ENCODE results near the gene PLCB1.

DNA sequence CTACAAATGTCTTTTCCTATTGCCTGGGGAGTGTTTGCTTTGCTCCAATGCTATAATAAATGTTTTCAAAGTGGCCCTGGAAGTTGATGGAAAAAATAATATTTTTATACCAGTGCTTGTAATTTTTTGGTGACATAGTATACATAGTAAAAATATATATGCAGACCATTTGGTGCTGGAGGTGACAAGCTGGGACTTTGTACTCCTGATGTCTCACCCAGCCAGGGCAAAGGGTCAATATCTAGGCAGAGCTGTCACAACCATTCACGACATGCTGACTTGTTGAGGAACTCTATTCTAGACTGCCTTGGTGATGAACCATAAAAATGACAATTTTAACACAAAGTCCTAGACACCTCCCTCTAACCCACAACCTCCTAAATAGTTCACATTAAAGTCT is 203.0 kb downstream of the PLCB1 start:
- TF ChIP-seq, protein P1, sequence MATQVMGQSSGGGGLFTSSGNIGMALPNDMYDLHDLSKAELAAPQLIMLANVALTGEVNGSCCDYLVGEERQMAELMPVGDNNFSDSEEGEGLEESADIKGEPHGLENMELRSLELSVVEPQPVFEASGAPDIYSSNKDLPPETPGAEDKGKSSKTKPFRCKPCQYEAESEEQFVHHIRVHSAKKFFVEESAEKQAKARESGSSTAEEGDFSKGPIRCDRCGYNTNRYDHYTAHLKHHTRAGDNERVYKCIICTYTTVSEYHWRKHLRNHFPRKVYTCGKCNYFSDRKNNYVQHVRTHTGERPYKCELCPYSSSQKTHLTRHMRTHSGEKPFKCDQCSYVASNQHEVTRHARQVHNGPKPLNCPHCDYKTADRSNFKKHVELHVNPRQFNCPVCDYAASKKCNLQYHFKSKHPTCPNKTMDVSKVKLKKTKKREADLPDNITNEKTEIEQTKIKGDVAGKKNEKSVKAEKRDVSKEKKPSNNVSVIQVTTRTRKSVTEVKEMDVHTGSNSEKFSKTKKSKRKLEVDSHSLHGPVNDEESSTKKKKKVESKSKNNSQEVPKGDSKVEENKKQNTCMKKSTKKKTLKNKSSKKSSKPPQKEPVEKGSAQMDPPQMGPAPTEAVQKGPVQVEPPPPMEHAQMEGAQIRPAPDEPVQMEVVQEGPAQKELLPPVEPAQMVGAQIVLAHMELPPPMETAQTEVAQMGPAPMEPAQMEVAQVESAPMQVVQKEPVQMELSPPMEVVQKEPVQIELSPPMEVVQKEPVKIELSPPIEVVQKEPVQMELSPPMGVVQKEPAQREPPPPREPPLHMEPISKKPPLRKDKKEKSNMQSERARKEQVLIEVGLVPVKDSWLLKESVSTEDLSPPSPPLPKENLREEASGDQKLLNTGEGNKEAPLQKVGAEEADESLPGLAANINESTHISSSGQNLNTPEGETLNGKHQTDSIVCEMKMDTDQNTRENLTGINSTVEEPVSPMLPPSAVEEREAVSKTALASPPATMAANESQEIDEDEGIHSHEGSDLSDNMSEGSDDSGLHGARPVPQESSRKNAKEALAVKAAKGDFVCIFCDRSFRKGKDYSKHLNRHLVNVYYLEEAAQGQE (IDR thresholded peaks at IDR 0.05; ENCODE audit: insufficient read depth in 1 of 2, low read depth in 2 of 2, low read length in 2 of 2): no peak
- TF ChIP-seq TAF1 (IDR thresholded peaks at IDR 0.05; ENCODE audit: borderline replicate concordance, insufficient read depth, low read length): no peak
- TF ChIP-seq POLR2AphosphoS5 (IDR thresholded peaks at IDR 0.05; ENCODE audit: low read depth, low read length): no peak
- TF ChIP-seq SIN3A (IDR thresholded peaks at IDR 0.05; ENCODE audit: borderline replicate concordance, insufficient read depth, low read length): no peak
- TF ChIP-seq FOXP2 (optimal IDR thresholded peaks at IDR 0.05; ENCODE audit: borderline replicate concordance, extremely low read depth, extremely low read length, insufficient read depth): no peak
